ENCODE measurements around the gene PTPRZ1.

Gene PTPRZ1

GRCh38 chr7:122095642-122096041, 222.7 kb downstream of the PTPRZ1 start:
- DNase-seq (ENCODE audit: low read depth, low spot score): no peak
- ChIA-PET CTCF (interaction anchor here (0.9 to 1.1 kb wide), 2 partner anchors 15 to 435 kb away, joined by 3 read pairs; no protein-coding TSS in a partner anchor), POLR2A (no interaction called here)
- no peak overlapping the region for H3K4me3 ChIP-seq (ENCODE audit: low read depth, low read length)
- no peak for TF ChIP-seq CTCF (IDR thresholded peaks at IDR 0.05; ENCODE audit: insufficient read depth, low read length, missing control alignments)

DNA sequence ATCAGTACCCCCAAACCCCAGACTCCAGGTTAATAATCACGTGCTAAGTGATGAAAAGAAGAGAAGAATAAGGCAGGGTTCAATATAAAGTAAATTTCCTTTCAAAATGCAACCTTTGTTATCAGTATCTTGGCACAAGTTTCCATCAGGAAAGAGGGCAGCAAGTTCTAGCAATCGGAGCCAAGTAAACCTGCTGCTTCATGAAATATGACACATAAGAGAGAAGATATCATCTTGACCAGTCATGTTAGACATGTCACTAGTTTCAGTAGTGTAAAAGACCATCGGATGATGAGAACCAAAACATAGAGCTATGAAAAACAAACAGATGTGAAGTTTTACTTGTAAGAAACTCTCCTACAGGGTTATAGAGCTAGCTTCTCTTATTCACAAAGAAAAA, 227.1 kb downstream of the PTPRZ1 start:
- no peak for DNase-seq (ENCODE audit: low read depth, low spot score)
- no peak for TF ChIP-seq CTCF (IDR thresholded peaks at IDR 0.05; ENCODE audit: insufficient read depth, low read length, missing control alignments)
- no peak overlapping the region for H3K4me3 ChIP-seq (ENCODE audit: low read depth, low read length)
- CTCF ChIA-PET: no interaction called here
- POLR2A ChIA-PET: no interaction called here

DNA sequence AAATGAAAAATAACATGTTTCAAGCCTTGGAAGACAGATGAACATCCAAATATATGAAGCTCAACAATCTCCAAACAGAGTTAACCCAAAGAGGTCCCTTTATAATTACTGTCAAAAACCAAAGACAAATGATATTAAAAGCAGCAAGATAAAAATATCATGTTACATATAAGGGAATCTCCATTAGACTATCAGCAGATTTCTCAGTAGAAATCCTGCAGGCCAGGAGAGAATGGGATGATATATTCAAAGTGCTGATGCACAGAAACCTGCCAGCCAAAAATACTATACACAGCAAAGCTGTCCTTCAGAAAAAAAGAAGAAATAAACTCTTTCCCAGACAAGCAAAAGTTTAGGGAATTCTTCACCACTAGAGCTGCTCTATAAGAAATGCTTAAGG, 230.1 kb downstream of the PTPRZ1 start:
- ChIA-PET POLR2A (no interaction called here), CTCF (interaction anchor here (0.7 to 4.3 kb wide), 2 partner anchors 10 to 37 kb away, joined by 5 to 20 read pairs; no protein-coding TSS in a partner anchor)
- TF ChIP-seq CTCF (IDR thresholded peaks at IDR 0.05; ENCODE audit: insufficient read depth, low read length, missing control alignments): no peak
- DNase-seq (ENCODE audit: low read depth, low spot score): no peak
- no peak overlapping the region for H3K4me3 ChIP-seq (ENCODE audit: low read depth, low read length)

All from AG04449 (cell line).